GM12891 (cell line): ENCODE measurements around the gene APMAP.
A peak's percentile ranks its signal among the peaks of the same experiment; 100 is the strongest.

Experiments used
- DNase-seq: peaks from one replicate; pipeline ENCODE4 v3.0.0; 2011; ENCODE audit warnings: low spot score; ENCODE audit not compliant: insufficient read length
- FAIRE-seq: peaks from 2 replicates; lab custom pipeline; 2011; peaks lifted over from hg19 to GRCh38; lab: Jason Lieb, UNC
- PAX5 ChIP-seq: IDR thresholded peaks from 2 replicates; pipeline ENCODE4 v1.6.1; 2011; ENCODE audit warnings: low read length, moderate library complexity, mild to moderate bottlenecking; ENCODE audit not compliant: insufficient read depth, severe bottlenecking
- POLR2A ChIP-seq: IDR thresholded peaks from 2 replicates; pipeline ENCODE4 v1.6.1; 2011; ENCODE audit warnings: low read depth, low read length, control low read depth
- POLR2AphosphoS5 ChIP-seq: IDR thresholded peaks from 2 replicates; pipeline ENCODE4 v1.6.1; 2011; ENCODE audit warnings: low read depth, low read length, control low read depth
- POU2F2 ChIP-seq: IDR thresholded peaks from 2 replicates; pipeline ENCODE4 v1.6.1; 2011; ENCODE audit warnings: low read depth, mild to moderate bottlenecking, control low read depth, low read length, moderate library complexity
- SPI1 ChIP-seq: IDR thresholded peaks from 2 replicates; pipeline ENCODE4 v1.6.1; 2011; ENCODE audit warnings: low read depth, low read length, control low read depth
- TAF1 ChIP-seq: IDR thresholded peaks from 2 replicates; pipeline ENCODE4 v1.6.1; 2011; ENCODE audit warnings: low read depth, low read length, control low read depth

APMAP gene

GRCh38 chr20:24961384-24962181 lies 31.0 kb downstream of the APMAP start:
- TF ChIP-seq POLR2AphosphoS5 (no peak), PAX5 (no peak), SPI1 (no peak), TAF1 (no peak), POLR2A (no peak), POU2F2 (no peak)
- FAIRE-seq (no peak), DNase-seq (no peak)

- TF ChIP-seq SPI1 (no peak), TAF1 (no peak)
- FAIRE-seq = no peak
- DNase-seq = no peak
Measured at GRCh38 chr20:24960861-24961260, 31.7 kb downstream of the APMAP start.

DNA sequence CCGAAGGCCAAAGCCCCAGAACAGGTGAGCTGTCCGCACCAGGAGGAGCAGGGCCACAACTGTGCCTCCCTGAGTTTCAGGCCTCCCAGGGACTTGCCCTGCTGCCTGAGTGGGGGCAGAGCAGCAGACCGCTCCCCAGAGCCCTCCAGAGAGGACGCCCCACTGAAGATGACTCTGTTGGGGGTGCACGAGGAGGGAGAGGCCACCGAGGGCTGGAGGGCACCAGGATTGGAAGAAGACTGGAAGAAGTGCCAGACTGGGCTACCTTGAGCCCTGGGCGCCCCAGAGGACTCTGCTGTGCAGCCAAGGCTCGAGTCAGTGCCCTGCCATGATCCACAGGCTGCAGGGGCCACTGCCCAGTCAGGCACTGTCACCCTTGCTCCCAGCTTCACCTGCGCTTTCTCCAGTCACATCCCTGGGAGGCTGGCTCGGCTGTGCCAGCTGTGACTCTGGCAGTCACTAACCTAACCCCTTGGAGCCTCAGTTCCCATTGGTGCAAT lies 32.2 kb downstream of the APMAP start:
- DNase-seq (no peak), FAIRE-seq (no peak)
- no peak for TF ChIP-seq PAX5
- TF ChIP-seq POU2F2 = no peak
- no peak for TF ChIP-seq POLR2A
- no peak for TF ChIP-seq POLR2AphosphoS5
- TF ChIP-seq SPI1 = no peak
- no peak for TF ChIP-seq TAF1

DNA sequence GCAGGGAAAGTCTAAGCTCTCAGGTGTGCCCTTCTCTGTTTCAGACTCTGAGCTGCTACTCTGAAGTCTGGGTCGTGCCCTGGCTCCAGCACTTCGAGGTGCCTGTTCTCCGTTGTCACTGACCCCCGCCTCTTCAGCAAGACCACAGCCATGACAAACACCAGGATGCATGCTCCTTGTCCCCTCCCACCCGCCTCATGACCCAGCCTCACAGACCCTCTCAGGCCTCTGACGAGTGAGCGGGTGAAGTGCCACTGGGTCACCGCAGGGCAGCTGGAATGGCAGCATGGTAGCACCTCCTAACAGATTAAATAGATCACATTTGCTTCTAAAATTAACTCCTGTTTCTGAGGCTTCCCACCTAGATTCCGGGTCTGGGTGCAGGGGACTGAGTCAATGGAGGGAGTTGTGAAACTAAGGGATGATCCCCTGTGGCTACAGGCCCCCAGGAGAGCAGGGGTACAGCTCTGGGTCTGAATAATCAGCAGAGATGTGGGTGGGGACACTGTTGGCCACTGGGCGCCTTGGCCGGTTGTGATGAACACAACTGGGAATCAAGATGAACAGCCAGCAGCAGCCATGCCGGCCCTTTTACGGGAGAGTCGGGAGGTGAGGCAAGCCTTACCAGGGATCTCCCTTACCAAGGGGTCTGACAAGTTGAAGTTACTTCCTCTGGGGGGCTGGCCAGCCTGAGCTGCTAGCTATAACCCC lies 32.8 kb downstream of the APMAP start:
- no peak for FAIRE-seq
- TF ChIP-seq POLR2A (no peak), PAX5 (no peak), TAF1 (no peak), SPI1 (no peak), POU2F2 (no peak)
- DNase-seq = no peak

DNA sequence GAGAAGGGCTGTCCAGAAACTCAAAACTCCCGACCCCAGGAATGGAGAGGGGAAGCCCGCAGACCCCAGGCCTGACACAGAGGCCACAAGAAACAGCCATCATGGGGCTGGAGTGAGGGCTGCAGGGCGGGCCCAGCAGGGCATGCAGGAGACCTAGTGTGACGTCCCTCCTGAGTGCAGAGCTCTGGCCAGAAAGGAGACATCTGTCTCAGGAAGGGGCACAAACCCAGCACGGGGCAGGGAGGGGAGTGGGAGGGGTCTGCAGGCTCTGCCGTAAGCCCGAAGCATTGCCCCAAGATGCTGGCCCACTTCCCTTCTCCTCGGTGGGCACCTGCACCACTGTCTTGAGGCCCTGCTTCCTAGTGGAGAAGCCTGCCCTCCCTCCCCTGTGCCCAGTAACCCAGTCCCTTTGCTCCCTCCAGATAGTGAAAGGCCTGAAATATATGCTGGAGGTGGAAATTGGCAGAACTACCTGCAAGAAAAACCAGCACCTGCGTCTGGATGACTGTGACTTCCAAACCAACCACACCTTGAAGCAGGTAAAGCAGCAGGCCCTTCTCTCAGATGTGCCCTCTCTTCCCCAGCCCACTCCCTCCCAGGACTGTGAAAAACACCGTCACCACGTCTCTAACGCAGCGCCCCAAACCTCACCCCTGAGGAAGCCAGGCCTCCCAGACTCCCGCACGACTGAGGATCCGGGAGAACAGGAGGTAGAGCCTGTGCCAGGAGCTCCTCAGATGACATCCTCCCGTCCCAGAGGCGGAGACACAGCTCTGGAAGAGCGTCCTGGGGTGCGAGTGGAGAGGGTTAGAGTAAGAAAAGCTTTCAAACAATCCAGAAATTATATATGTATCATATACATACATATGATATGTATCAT lies 33.8 kb downstream of the APMAP start:
- DNase-seq = no peak
- FAIRE-seq = no peak
- TF ChIP-seq PAX5 (no peak), SPI1 (no peak), TAF1 (no peak), POLR2AphosphoS5 (no peak), POU2F2 (no peak), POLR2A (no peak)

DNA sequence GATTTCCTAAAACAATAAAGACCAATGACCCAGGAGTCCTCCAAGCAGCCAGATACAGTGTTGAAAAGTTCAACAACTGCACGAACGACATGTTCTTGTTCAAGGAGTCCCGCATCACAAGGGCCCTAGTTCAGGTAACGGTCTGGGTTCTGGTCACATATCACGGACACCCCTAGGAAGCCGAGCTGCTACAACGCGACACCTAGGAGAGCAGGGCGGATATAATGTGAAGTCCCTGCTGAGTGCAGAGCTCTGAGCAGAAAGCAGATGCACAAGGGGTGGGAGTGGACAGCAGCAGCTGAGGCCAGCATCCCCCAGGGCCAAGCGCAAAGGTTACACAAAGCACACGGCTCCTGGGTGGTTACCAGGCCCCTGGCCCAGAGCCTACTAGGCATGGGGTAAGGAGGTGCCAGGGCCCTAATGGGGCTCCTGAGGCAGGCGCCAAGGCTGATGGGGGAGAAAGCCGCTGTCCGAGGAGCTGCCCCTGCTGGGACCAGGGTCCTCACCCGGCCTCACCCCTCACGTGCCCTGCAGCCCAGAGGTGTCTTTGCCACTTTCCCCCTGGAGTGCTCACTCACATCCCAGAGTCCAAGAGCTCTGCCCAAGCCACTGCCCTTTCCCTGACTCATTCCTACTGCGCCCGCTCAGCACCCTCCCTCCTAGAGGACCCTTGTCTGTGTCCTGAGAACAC lies 35.1 kb downstream of the APMAP start:
- TF ChIP-seq TAF1 (no peak), SPI1 (no peak), POLR2AphosphoS5 (no peak), POU2F2 (no peak), PAX5 (no peak), POLR2A (no peak)
- FAIRE-seq (no peak), DNase-seq (no peak)

GRCh38 chr20:24956001-24956841 lies 36.3 kb downstream of the APMAP start:
- DNase-seq (no peak), FAIRE-seq (no peak)
- TF ChIP-seq SPI1 = no peak
- no peak for TF ChIP-seq PAX5
- TF ChIP-seq POLR2A = no peak
- TF ChIP-seq POLR2AphosphoS5 = no peak
- no peak for TF ChIP-seq POU2F2
- TF ChIP-seq TAF1 = no peak

- peak; percentile 66 for FAIRE-seq
- no peak for TF ChIP-seq POU2F2
- no peak for TF ChIP-seq SPI1
- no peak for TF ChIP-seq POLR2A
- TF ChIP-seq POLR2AphosphoS5 = no peak
- TF ChIP-seq TAF1 = no peak
- no peak for TF ChIP-seq PAX5
- peak; percentile 48 for DNase-seq
Measured at GRCh38 chr20:24955045-24955444, 37.5 kb downstream of the APMAP start.
